Stimulated activated CD4-positive, alpha-beta T cell treated with anti-CD3 and anti-CD28 coated beads, Interleukin-15, amount 100 ng/mL, for 48 hours (primary cell): Measurements from ENCODE around the gene ST6GALNAC2.

ENCODE experiments used
- DNase-seq, 2 donors: peaks; one replicate each; pipeline ENCODE4 v3.0.0-alpha.2; 2020; ENCODE audit warnings: low read depth in 2 of 2

The ST6GALNAC2 gene

DNA sequence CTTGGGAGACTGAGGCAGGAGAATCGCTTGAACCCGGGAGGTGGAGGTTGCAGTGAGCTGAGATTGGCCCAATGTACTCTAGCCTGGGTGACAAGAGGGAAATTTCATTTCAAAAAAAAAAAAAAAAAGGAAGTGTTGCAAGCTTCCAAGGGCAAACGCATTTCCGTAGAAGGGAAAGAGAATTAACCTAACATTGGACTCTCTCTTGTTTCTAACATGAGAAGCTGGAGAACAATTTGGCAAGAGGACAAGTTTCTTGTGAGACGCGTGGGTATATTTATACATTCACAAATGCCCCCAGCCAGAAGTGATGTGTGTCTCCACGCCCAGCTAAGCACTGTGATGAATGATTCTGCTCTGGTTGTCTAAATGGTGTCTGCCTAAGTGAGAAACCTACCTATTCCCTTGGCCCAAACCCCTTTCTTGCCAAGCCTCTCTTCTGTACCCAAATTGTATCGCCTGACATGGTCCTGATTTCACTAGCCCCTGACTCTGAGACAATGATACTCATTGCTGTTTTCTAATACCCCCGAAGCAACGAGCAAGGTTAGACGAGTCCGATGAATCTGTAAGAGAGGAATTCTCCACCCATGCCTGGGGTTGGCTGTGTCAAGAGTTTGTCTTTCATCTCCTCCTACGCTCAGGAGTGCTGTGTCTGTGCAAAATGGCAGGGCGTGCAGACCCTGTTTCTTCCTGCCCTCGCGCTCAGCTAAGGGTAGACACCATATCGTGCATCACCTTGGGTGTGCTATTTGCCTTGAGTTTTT, 14.2 kb upstream of the ST6GALNAC2 start:
- no peak for DNase-seq

DNA sequence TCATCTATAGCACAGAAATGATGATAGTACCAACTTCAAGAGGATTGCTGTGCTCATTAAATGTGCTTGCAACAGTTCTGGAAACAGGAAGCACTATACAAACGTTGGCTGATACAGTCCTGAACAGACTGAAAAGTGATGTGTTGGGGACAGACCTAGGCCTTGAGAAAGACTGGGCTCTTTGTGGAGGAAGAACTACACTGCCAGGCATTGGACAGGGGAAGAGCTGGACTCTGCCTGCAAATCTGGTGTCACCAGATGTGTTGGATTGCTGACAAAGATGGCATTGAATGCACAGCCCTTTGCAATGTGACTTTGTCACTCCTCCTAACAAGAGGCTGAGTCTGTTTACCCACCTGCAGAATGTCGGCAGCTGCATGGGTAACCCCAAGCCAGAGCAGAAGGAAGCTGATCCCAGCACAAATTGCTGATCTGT, 12.4 kb upstream of the ST6GALNAC2 start:
- no peak for DNase-seq

DNA sequence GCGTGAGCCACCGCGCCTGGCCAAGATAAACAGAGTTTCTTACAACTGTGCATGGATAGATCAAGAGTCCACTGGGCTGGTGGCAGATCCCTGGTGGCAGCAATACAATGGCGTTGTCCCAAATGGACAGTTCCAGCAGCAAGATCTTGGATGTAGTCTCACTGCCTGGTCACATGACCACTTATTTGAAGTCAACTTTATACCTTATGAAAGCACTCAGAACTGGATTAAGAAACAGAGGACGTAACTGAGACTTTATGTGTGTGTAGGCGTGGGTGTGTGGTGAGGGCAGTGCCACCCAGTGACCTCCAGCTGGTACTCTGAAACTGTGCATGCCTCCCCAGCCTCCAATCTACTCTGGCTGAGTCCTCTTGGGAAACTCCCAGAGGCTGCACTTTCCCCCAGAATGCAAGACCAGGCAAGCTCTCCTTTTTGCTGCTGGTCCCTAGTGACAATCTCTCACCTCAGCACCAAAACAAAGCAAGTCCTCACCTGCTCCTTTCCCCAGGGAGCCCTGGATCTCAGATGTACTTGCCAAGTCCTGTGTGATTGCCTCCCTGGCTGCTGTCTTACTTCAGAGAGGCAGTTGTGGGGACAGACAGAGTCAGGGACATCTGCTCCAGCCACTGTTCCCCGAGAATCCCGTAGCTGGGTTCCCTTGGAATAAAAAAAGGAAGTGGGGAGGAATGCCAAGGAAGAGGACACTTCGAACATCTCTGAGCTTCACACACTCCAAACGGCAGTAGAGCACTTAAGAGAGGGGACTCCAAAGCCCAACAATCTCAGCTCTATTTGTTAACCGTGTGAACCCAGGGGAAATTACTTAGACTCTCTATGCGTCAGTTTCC, 11.7 kb upstream of the ST6GALNAC2 start:
- no peak for DNase-seq

DNA sequence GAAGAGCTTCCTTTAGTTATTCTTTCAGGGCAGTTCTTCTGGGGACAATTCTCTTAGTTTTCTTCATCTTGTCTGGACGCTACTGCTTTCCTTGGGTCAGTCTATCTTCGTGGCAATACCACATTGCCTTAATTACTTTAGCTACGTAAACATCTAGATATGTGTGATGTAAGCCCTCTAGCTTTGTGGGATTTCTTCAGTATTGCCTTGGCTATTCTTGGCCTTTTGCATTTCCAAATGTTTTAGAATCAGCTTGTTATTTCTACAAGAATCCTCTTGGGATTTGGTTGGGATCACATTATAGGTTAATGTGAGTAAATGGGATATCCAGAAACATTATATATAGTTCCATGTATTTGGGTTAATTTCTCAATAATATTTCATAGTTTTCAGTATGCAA, 9.0 kb upstream of the ST6GALNAC2 start:
- DNase-seq: no peak

DNA sequence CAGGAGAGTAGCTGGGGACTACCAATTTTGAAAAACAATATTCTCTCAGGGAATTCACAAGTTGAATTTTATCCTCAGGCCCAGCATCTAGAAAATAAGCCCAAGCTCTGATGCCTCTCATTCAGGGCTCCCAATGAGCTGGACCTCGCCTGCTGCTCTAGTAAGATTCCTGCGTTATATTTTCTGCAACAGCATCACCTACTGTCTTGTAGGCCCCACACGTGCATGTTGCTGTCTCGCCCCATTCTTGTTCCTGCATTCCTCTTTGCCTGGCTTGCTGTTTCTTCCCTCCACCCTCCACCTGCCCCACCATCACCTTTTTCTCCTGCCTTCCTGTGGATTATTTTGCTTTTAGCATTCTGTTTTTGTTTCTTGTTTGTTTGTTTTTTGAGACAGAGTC, 8.3 kb upstream of the ST6GALNAC2 start:
- DNase-seq: no peak

DNA sequence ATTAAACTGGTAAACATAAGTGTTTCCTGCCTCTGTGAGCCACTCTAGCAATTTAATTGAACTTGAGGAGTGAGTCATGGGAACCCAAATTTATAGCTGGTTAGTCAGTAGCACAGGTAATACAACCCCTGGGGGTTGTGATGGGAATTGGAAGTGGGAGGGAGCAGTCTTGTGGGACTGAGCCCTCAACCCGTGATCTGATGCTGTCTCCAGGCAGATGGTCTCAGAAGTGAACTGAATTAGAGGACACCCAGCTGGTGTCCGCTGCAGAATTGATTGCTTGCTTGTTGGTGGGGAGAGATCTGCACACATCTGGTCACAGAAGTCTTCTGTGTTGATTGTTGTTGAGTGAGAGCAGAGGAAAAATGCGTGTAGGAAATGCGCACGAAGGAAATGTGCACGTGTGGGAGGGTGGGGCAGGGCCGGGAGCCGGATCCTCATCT, 7.7 kb upstream of the ST6GALNAC2 start:
- no peak for DNase-seq

DNA sequence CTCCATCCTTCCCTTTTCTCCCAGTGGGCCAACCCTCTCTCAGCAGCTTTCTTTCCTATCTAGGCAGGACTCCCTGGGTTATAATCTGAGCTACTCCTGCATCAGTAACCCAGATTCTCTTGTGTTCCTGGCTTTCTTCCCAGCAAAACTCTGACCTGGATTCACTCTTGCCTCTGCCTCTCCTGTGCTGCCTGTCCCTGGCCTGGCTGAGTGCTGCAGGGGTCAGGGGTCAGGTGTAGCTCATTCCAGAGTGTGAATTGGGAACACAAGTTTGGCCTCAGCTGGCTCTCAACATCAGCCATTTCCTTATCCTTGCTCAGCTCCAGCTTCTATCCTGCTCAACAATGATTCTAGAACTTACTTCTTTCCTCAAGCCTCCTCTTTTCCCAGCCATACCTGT, 2.5 kb upstream of the ST6GALNAC2 start:
- no peak for DNase-seq

DNA sequence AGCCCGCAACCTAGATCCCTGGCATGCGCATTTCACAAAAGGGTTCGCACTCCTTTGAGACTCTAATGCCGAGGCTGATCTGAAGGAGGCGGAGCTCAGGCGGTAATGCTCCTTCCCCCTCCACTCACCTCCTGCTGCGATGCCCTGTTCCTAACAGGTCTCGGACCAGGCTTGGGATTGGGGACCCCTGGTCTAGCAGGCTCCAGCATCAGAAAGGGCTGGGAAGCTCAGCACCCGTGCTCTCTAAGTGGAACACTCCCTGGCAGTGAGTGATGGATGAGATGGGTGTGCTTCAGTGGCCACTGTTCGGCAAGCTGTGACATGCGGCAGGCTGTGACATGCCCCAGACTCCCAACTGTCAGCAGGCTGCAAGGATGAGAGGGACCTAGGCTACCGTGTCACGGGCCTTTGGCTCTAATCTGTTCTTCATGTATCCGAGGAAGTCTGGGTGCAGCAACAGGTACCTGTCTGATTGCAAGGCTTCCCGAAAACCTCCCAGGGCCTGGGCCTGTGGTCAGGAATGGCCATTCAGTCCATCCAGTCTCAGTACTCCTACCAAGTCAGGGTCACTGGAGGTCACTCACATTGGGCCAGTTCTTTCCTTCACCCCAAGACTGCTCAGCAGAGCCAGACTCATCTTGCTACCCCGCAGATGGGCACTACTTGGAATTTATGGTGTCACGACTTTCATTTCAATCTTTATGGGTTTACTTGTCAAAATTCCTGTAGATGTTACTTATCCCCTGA, 1.3 kb upstream of the ST6GALNAC2 start:
- DNase-seq: no peak

DNA sequence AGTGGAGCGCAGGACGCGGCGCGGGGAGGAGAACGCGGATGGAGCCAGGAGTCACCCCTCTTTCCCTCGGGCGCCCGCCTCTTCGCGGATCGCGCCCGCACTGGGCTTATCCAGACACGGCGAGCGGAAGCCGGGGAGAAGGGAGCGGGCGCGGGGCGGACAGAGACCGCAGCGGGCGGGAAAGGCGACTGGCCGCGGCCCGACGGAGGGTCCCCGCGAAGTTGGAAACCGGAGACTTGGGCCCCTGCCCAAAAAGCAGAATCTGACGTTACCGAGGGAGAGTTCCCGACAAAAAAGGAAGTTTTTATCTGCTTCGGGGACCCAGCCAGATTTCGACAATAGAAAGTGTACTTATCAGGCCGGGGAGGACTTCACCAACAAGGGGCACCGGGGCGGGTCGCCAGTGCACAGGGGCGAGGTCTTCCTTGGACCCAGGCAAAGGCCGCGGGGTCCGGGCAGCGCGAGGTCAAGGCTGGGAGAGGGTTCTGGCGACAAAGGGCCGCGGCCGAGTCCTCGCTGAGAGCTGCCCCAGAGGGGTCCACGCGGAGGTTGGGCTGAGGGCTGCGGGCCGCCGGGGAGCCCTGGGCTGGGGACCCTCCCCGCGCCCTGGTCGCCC, 519 bp downstream of the ST6GALNAC2 start:
- no peak for DNase-seq

DNA sequence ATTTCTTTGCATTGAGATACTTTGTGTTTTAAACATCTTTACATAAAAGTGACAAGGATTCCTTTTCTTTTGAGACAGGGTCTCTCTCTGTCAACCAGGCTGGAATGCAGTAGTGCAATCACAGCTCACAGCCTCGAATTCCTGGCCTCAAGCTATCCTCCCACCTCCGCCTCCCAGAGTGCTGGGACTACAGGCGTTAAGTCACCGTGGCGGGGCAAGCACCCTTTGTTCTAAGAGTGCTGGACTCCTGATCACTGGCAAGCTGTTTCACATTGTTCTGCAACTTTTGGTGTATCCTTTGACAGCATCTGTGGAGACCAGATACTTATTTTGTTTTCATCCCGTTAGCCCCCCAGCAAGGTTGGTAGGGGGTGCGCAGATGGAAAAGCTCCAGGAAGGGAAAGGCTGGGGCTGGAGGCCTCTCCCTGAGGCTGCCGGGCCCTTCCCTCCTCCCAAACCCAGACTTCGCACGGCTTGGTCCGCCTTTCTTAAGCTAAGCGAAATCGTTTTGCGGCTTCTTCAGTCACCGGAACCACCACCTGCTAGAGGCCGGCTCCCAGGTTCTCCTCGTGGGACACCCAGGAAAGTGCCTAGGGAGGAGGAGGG, 1.1 kb downstream of the ST6GALNAC2 start:
- no peak for DNase-seq

DNA sequence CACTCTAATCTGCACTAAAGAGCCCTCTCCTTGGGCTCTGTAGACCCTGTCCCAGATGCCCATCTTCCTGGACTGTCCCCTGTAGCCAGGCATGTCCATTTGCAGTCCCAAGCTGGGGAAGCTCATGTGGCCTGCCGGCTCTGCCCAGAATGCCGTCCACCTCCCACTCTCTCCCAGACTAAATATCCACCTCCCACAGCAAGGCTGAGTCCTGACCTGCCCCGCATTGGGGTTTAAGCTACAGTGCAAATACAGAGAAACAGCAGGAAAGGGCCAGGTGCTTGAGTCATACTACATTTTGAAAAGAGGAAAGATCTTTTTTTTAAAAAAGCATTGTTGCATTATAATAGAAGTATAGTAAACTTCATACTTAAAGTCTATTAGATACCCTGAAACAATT, 3.0 kb downstream of the ST6GALNAC2 start:
- DNase-seq: no peak

DNA sequence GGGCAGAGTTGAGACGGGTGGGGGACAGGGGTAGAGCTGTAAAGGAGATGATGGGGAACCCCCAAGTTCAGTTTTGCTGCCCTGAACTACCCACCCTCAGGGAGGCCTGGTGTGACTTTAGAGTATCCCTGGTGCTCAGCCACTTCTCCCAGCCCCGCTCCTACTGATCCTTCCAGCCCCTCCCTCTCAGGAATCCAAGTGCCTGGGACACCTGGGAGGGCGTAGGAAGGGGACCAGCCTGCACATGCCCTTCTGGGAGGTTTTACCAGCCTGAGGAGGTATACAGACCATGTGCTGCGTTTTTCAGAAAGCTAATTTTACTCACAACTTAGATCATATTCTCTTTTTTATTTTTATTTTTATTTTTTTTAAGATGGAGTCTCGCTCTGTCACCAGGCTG, 4.1 kb downstream of the ST6GALNAC2 start:
- no peak for DNase-seq

DNA sequence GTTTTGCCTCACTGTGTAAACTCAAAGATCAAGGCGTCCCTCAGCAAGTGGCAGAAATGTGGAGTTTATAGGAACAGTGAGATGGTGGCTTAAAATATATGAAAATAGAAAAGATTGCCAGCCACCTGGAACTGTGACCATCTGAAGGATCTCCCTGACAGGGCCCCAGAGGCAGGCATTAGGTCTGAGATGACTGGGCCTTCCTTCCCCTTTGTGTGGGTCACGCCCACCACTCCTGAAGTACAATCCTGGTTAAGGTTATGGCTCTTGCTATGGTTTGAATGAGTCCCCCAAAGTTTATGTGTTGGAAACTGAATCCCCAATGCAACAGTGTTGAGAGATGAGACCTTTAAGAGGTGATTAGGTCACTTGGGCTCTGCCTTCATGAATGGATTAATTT, 6.4 kb downstream of the ST6GALNAC2 start:
- DNase-seq: no peak

DNA sequence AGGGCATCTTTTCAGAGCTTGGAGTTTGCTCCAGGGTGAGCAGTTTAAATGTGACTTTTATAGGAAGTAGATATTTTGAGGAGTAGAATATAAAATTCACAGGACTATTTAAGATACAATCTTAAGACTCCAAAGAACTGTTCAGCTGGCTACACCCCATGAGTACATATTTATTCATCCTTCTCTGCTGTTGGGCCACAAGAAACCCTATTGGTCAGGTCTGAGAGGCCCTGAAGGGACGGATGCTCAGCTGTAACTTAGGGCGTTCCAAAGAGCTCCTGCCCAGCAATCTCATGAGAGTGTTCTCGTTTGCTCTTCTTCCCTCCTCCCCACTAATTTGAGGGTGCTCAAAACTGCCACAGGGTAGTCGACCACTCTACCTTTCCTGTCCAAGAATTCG, 7.3 kb downstream of the ST6GALNAC2 start:
- DNase-seq: no peak

DNA sequence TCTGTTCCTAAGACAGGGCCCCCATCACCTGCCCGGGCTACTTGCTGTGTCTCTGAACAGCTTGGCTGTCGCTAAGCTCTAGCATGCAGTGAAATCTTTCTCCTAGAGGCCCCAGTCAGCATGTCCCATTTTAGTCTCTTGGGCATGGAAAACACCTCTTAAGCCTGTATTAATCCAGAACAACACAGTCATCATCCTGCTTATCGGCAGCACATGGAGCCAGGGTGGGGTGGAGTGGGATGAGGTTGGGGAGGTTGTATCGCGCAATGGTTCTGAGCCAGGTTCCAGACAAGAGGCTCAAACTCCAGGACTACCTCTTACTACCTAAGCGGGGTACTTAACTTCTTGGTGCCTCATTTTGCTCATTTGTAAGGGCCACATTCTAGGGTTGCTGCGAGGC, 7.8 kb downstream of the ST6GALNAC2 start:
- DNase-seq: no peak

DNA sequence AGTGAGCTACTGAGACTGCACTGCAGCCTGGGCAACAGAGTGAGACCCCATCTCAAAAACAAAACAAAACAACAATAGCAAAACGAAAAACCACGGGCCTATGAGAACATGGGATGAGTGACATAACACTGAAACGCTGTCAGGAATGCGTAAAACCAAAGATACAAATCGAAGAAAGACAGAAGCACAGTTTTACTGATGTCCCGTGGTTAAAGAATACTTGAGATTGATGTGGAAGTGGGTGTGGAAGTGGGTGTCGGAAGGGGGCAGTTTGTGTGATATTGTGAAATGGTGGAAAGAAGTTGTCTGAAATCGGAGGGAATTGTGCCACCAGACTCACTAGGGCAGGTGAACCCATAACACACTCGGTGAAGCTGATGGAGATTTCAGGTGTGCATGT, 9.5 kb downstream of the ST6GALNAC2 start:
- no peak for DNase-seq

DNA sequence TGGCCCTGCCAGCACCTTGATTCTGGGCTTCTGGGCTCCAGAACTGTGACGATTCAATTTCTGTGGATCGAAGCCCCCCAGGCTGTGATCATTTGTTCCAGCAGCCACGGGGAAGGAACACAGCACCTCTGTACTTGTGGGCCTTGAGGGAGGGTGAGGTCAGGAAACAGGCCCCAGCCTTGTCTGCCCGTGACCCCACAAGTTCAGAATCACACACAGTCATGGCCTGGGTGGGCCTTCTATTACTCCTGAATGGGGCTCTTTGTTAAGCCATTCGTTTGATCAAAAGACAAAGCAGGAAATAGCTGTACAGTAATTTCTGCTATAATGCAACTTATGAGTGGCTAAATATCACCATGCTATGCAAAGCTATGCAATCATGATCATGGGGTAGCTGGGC, 10.1 kb downstream of the ST6GALNAC2 start:
- DNase-seq: no peak

DNA sequence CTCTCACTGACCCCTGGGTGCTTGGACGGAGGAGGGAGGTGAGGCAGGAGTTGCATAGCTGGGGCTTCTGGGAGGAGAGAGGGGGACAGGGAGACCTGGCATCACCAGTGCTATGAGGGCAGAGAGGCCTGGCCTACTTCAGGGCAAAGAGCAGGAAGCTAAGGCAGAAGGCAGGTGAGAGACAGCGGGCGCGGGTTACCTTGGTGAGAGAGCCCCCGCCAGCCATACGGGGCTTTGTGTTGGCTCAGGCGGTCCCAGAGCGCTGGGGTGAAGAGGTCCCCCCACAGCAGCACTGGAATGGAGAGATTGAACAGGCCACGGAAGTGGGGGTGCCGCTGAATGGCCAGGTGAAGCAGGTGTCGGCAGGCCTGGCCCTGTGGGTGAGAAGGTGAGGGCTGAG, 11.5 kb downstream of the ST6GALNAC2 start:
- DNase-seq: no peak

DNA sequence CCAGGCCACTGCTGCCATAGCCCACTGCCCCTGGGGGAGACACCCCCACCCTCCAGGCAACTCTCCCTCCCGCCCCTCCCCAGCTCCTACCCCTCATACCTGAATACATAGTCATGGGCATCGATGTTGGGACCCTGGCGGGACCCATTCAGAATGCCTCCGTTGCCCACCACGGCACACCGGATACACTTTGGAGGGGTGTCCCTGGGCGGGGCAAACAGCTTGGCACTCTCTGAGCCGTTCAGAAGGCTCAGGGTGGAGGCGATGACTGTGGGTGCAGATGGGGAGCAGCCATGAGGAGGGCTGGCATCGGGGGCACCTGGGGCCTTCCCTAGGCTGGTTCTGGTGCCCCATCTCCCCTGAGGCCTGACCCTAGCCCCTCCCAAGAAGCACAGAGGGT, 12.6 kb downstream of the ST6GALNAC2 start:
- DNase-seq: no peak

DNA sequence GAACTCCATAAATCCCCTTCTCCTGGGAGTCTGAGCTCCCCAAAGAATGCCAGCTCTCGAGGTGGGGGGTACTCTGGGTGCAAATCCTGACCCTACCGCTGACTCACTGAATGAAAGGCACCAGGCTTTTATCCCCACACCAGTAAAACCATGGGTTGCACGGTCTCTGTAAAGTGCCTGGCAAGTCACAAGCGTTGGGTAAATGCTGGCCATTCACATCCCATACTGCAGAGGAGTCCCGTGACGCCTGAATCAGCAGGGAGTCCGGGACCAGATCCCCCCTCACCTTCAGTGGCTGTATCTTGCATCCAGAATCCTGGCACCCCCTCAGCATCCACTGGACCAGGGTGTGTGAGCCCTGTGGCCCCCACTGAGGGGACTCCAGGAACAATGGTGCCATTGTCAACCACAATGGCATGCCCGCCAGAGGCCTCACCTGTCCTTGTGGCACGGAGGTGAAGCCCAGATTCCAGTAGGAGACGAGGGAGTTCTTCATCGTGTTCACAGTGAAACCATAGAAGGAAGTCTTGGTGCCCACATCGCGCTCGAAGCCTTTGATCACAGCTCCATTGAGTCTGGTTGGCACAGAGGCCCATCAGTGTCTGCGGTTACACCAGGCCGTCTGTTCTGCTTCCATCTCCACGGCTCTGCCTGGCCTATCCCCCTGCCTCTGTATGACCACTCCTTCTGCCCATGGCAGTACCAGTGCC, 13.3 kb downstream of the ST6GALNAC2 start:
- DNase-seq: no peak
